AML-193 (cell line): ENCODE measurements around the gene EGLN1.

ENCODE experiments used
- DNase-seq, 2 experiments: peaks; one replicate each; lab custom pipeline; 2025; lab: John Stamatoyannopoulos, UW

EGLN1 gene

GRCh38 chr1:231327617-231328016 is 94.5 kb downstream of the EGLN1 start:
- DNase-seq: no peak

GRCh38 chr1:231326248-231326647 is 95.8 kb downstream of the EGLN1 start:
- DNase-seq: no peak

GRCh38 chr1:231324660-231325059 is 97.4 kb downstream of the EGLN1 start:
- DNase-seq: no peak

GRCh38 chr1:231322880-231323530 is 99.1 kb downstream of the EGLN1 start:
- no peak for DNase-seq

GRCh38 chr1:231319080-231319479 is 103.0 kb downstream of the EGLN1 start:
- DNase-seq: no peak

- DNase-seq: no peak
These were observed 103.5 kb downstream of the EGLN1 start for GRCh38 chr1:231318568-231318967.

GRCh38 chr1:231318015-231318355 is 104.1 kb downstream of the EGLN1 start:
- no peak for DNase-seq

- no peak for DNase-seq
These were observed 104.6 kb downstream of the EGLN1 start for GRCh38 chr1:231317306-231318014.

GRCh38 chr1:231315887-231316286 is 106.2 kb downstream of the EGLN1 start:
- DNase-seq: peak; percentile 17 to 50
